Right forelimb (tissue), 1 donor: ENCODE measurements around the gene SLC4A2.

Experiments
- DNase-seq: peaks from one replicate; pipeline ENCODE4 v3.0.0-alpha.2; 2018

SLC4A2 gene

GRCh38 chr7:151095828-151096475 lies 36.6 kb downstream of the SLC4A2 start:
- DNase-seq: no peak

GRCh38 chr7:151099486-151100211 lies 40.3 kb downstream of the SLC4A2 start:
- DNase-seq: no peak

GRCh38 chr7:151100921-151101320 lies 41.5 kb downstream of the SLC4A2 start:
- DNase-seq: no peak

- no peak for DNase-seq
Observed at GRCh38 chr7:151101621-151102396, 42.4 kb downstream of the SLC4A2 start.

- DNase-seq: no peak
Observed at GRCh38 chr7:151102991-151103390, 43.6 kb downstream of the SLC4A2 start.

GRCh38 chr7:151103973-151104372 lies 44.6 kb downstream of the SLC4A2 start:
- DNase-seq: no peak

GRCh38 chr7:151104411-151105235 lies 45.2 kb downstream of the SLC4A2 start:
- no peak for DNase-seq

GRCh38 chr7:151107882-151108281 lies 48.5 kb downstream of the SLC4A2 start:
- DNase-seq: no peak

GRCh38 chr7:151109094-151110048 lies 50.0 kb downstream of the SLC4A2 start:
- no peak for DNase-seq

GRCh38 chr7:151110236-151110940 lies 51.0 kb downstream of the SLC4A2 start:
- DNase-seq: no peak

GRCh38 chr7:151110941-151111645 lies 51.7 kb downstream of the SLC4A2 start:
- peak; percentile 82 for DNase-seq

- DNase-seq: no peak
Observed at GRCh38 chr7:151113344-151114150, 54.2 kb downstream of the SLC4A2 start.

GRCh38 chr7:151114151-151115090 lies 55.0 kb downstream of the SLC4A2 start:
- DNase-seq: no peak

- DNase-seq: no peak
Observed at GRCh38 chr7:151115121-151115835, 55.9 kb downstream of the SLC4A2 start.

GRCh38 chr7:151115836-151116418 lies 56.5 kb downstream of the SLC4A2 start:
- DNase-seq: no peak

- DNase-seq: no peak
Observed at GRCh38 chr7:151116603-151117440, 57.4 kb downstream of the SLC4A2 start.
